ENCODE measurements around the gene FCGR3B.
"Not testable (repeated sequence)": the region's sequence is repeated elsewhere in the genome, so short reads cannot be mapped to it uniquely, and the experiment has no call there.

The FCGR3B gene

DNA sequence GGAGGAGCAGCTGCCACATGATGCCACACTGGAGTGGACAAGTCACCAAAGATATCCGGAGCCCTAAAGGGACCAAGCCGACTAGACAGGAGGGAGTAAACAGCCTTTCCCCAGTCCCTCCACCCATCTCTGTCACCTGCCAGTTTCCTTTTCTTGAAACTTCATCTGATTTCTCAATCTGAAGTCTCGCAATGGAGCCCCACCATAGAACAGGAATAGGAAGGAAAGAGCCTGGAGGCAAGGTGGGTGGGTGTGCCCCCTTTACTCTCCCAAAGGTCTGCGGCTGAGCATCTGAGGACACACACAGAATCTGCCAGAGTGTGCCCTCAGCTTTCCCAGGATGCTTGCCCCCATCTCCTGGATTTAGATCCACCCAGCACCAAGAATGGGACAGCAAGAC is at the start of gene FCGR3B:
Gene FCGR3B (minus strand): TSS at position 101 of the 400 bp plus-strand sequence. CDS start 82 bp downstream, at position 19.
- no peak for DNase-seq

DNA sequence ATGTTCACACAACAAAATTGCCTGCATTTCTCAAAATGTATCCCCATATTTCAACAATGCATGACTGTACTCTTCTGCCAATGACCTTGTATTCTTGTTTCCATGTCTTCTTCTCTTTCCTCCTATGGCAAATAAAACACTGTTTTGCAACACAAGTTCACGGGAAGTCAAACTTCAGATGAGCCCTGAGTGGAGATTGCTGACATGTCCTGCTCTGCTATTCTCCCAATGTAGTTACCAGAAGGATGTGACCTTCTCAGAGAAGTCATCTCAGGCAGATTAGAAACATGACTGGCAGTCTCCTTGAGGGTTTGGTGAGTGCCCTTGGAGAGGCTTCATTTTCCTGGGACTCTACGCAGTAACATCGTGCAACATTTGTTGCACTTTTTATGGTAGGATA is 47.5 kb upstream of the FCGR3B start:
- DNase-seq: no peak

DNA sequence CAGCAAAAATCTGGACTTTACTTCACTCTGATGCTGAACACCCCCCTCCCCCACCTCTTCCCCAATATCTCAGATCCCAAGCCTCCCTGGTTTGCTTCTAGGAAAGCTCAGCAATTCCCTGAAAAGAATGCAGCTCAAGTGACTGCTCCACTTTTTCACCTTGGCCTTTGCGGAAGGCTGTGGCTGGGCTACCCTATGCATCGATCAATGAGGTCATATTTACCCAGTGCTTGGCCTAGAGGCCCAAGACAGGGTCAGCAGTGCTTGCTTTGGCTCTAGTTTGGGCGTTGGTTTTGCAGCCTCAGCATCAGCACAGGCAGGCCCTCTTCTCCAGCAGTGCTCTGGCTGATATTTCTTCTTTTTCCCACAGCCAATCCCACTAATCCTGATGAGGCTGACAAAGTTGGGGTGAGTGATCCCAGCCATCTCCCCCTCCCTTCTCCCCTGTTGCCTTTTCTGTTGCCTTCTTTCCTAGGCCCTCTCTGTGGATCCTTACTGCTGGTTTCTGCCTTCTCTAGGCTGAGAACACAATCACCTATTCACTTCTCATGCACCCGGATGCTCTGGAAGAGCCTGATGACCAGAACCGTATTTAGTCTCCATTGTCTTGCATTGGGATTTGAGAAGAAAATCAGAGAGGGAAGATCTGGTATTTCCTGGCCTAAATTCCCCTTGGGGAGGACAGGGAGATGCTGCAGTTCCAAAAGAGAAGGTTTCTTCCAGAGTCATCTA is 46.1 kb upstream of the FCGR3B start:
- no peak for DNase-seq

DNA sequence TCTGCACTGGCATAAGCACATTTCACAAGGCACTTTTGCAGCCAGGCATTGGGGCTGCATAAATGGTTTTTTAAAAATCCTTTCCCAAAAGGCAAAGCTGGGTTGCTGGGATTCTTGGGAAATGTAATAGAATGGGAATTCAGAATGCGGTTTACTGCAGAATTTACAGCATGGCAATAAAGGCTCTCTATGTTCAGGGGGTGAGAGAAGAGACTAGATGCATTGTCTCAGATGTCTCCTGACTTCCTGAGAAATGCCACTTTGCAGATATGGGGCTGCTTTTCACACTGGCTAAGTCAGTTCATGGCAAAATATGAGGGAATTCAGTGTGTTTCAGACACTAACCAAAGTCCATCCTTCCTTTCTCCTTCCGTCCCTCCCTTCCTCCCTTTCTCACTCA is 45.5 kb upstream of the FCGR3B start:
- DNase-seq: no peak

DNA sequence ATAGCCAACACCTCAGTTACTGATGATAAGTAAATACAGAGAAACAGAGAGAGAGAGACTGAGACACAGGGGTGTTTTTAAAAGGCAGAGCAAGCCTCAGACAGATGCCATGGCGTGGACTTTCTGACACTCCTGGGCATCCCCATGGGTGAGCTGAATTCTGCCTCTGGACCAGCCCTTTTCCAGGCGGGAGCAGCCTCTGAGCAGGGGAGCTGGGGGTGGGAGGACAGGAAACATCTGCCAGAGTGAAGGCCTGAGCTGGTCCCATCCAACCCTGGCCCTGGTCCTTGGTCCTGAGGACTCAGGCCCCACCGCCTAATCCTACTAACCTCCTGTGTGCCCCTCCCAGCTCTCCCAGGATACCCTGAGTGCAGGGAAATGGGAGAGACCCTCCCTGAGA is 43.9 kb upstream of the FCGR3B start:
- not testable (repeated sequence) for DNase-seq

DNA sequence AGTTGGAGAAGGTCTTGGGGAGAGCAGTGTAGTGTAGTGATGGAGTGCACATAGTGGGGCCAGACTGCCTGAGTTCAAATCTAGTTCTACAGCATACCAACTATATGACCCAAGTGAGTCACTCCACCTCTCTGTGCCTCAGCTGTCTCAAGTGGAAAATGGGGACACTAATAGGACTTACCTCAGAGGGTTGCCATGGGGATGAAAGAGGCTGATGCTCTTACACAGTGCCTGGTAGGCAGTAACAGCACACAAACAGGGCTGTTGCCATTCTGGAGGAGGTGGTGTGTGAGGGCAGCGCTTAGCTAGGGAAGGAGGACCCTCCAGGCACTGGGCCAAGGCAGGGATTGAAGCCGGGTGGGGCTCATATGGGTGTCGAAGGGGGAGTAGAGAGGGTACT is 43.5 kb upstream of the FCGR3B start:
- DNase-seq: not testable (repeated sequence)

DNA sequence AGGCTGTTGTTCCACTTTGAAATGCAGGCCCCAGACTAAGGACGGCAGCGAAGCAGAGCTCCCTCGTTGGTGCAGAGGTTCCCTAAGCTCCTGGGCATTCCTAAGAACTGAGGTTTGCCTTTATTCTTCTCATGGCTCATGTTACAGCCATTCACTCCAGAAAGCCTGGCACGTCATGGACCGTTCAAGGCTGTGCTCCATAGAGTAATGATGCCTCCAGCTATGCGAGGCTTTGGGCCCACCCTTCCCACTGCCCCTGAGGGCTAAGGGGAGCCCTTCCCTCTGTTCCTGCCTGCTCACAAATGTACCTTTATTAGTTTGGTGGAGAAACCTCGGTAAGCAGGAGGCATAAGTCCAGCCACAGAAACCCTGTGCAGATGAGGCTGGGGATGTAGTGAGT is 42.5 kb upstream of the FCGR3B start:
- DNase-seq: not testable (repeated sequence)

DNA sequence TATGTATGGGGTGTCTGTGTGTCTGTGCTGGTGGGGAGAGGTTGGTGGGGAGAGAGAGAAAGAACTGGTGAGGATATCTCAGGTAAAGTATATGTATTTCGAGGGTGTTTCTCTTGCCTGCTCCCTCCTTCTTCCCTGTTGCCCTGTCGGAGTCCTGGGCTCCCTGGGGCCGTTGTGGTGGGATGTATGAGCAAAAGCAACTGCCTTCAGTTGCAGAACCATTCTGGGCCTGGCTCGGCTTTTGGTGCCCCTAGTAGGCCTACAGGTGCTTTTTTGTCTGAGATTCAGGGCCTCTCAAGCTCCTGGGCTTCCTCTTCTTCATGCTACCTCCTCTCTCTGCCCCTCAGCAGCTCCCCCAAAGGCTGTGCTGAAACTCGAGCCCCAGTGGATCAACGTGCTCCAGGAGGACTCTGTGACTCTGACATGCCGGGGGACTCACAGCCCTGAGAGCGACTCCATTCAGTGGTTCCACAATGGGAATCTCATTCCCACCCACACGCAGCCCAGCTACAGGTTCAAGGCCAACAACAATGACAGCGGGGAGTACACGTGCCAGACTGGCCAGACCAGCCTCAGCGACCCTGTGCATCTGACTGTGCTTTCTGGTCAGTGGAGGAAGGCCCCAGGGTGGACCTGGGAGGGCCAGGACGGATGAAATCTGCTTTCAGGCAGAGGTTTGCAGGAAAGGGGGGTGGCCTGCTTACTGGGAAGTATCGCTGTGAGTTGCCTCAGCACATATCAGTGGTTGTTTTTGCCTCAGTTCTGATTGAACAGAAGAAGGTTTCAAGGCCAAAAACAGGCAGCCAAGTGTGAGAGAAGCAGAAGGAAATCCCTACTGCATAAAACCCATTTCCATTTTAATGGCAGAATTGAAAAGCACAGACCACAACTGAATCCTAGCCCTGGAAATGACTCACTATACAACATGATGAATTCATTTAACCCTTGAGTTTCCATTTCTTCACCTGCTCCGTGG is 40.4 kb upstream of the FCGR3B start:
- not testable (repeated sequence) for DNase-seq

DNA sequence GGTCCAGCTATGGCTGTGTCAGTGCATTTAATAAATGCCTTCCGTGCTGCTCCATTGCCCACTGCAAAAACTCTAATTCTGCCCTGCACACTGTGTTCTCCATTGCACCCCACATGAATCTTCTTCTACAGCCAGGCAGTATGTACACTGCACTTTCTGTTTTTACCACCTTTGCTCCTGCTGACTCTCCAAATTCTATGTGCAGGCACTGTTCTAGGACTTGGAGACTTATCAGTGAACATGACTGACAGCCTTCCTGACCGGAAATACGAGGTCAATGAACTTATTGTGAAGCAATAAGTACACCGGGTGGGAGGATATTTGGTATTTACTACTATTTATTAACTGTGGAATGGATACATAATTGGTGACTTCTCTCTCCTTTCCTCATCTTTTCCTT is 33.7 kb upstream of the FCGR3B start:
- not testable (repeated sequence) for DNase-seq

DNA sequence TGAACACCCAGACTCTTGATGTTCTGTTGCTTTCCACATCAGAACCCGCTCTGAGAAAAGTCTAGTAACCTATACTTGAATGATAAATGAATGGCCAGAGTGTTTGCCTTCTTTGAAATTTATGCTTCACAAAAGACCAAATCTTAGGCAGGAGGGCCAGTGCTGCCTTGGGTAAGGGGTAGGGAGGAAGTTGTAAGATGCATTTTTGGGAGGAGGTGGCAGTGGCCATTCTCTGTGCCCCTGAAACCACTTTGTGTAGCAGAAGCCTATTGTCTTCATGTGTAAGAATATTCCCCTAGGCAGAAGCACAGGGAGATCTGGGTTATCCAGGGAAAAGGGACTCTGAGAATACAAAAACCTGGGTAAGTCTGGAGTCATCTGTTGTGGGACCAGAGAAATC is 32.6 kb upstream of the FCGR3B start:
- DNase-seq: not testable (repeated sequence)

DNA sequence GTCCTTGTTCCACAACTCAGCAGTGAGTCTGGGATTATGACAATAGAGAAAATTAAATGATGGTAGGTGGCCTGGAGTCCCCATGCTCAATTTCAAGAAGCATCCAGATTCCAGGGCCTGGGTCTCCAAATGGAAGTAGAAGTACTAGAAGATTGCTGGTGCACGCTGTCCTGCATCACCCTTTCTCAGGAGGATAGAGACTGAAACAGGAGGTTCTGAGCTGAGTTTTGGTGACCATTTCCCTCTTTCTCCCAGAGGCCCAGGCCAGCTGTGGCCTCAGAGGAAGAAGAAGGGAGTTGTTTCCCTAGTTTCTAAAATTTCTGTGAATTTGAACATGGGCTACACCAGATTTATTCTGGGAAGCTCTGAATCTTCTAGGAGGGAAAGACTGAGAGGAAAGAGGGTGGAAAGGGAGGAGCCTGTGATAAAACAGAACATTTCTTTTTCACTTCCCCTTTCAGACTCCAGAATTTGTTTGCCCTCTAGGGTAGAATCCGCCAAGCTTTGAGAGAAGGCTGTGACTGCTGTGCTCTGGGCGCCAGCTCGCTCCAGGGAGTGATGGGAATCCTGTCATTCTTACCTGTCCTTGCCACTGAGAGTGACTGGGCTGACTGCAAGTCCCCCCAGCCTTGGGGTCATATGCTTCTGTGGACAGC is 31.8 kb upstream of the FCGR3B start, which contains the start of gene FCGR2B:
Gene FCGR2B (plus strand): TSS at position 460 of the 656 bp plus-strand sequence. CDS start 99 bp downstream, at position 559.
- DNase-seq: not testable (repeated sequence)

DNA sequence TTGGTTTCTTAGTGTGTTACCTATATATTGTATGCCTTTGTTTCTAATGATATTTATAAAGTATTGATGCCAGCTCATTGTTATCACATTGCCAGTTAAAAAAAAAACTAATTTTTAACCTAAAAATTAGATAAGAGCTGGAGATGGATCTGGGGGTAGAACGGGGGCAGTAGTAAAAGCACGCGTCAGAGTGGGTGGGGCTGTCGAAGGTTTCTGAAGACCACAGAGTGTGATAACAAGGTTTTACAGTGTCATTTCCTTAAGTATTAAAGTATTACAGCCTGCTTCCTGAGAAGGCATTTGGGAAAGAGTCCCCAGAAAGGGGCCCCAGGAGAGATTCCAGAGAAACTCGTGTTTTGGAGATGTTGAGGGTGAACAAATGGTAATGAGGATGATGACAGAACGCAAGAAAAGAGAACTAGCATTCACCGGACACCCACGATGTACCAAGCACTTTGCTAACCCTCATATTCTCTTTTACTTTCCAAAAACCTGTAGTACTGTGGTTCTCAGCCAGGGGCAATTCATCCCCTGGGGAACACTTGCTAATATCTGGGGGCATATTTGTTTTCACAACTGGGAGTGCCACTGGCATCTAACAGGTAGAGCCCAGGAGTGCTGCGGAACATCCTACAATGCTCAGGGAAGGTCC is 30.8 kb upstream of the FCGR3B start:
- not testable (repeated sequence) for DNase-seq

DNA sequence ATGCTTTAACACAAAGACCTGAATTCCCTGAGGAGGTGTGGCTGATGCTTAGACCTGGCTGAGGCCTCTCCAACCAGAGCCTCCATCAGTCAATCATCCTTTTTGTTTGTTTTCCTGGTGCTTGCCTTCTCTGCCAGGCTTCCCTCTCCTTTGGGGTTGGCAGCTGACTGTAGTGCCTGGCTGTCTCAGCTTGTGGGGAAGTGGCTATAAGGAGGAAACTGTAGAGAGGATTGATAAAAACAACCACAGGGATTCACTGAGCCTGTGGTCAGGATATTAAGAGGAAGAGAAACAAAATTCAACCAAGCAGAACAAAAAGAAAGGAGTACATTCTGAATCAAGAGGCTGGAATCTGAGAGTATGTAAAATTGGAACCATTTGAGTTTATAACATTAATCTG is 27.5 kb upstream of the FCGR3B start:
- not testable (repeated sequence) for DNase-seq

DNA sequence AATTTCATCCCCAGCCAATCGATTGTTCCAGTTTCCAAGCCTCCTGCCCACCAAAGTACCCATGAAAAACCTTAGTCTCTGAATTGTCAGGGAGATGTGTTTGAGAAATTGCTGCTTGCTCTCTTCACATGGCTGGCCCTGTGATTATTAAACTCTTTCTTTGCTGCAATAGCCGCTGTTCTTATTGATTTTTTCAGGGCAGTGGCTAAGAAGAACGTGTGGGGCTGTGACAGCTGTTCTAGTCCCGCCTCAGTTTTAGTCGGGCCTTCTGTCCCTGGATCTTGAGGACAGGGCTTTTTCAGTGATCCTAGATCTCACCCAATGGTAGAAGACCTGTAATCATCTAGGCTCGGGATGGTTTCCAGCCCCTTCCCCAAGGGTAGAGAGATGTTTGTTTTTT is 23.0 kb upstream of the FCGR3B start:
- DNase-seq: not testable (repeated sequence)

DNA sequence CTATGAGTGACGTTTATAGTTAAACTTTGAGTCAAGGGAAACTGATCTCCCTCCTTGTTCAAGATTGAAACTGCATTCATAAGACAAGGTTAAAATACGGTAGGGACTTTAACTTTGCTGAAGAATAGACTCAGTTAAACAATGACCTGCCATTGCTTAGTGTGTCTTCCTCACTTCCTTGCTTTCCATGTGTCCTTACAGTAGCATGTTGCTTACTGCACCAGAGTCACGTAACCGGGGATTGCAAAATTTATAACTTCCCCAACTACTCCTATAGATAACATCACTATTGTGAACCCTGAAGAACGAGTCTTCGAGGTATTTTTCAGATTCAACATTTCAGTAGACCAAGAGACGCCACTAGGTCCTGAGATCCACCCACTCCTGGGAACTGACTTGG is 22.6 kb upstream of the FCGR3B start:
- DNase-seq: not testable (repeated sequence)

DNA sequence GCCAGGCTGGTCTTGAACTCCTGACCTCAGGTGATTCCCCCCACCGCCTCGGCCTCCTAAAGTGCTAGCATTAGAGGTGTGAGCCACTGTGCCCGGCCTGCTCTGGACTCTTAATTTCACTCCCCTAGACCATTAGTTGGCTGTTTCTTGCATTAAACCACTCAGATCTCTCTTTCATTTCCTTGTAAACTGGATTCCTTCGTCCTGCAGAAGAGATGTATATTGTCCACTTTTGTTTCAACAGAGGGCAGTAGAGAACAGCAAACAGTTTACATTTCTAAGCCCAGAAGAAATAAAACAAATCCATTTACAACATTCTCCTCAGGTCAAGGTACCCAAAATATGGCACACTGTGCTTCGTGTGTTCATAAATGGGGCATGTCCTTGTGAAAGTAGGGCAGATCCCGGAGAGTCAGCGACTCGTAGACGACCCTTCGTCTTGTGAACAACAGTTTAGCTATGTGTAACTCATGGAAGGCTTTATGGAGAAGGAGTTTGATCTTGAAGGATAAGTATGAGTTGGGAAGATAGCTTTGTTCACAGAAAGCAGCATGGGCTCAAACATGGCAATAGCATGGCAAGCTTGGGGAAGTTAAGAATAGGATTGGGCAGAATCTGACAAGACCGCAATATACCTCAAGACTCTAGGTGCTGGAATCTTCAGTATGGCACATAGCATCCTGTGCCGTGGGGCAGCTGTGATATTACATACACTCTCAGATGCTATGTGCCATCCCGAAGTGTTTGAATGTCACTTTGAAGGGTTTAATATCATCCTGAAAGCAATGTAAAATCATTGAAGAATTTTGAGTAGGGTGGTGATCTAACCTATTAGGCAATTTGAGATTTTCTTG is 16.8 kb upstream of the FCGR3B start:
- not testable (repeated sequence) for DNase-seq

DNA sequence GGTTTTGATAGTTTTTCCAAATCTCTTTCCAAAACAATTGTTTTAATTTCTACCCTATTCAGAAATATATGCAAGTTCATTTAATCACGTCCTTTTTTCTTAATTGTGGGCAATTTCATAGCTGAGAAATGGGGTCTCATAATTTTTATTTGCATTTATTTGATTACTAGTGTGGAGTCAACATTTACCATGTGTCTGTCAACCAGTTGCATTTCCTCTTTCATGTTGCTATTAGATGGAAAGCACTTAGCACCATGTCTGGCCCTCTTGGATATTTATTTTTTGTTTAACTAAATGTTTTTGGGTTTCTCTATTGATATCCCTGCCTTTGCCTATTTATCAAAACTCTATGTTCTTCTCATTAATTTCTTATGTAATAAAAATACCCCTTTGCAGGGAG is 13.9 kb upstream of the FCGR3B start:
- DNase-seq: not testable (repeated sequence)

DNA sequence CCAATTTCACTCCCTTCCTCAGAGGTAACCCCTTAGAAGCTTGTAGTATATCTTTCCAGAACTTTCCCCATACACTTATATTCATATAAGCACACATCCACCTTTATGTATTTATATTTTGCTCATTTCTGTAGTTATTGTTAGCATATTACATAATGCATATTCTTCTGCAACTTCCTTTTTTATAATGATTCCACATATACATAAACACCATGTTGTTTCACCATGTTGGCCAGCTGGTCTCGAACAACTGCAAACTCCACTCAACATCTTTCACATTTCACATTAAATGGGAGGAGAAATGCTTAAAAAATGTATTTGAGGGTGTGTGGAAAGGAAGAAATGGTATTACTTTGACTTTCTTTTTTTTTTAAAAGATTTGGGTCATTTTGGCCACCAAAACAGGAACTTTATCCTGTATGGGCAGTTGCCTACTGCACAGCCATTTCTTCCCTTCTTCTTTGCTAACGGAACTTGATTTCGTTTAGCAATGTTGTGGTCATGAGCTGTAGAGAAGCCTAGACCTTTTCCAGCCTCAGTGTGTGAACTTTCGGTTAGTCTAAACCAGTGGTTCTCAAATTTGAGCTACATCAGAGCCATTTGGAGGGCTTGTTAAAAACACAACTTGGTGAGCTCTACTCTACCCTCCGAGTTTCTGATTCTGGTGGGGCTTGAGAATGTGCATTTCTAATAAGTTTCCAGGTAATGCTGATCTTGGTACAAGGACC is 12.7 kb upstream of the FCGR3B start:
- not testable (repeated sequence) for DNase-seq

DNA sequence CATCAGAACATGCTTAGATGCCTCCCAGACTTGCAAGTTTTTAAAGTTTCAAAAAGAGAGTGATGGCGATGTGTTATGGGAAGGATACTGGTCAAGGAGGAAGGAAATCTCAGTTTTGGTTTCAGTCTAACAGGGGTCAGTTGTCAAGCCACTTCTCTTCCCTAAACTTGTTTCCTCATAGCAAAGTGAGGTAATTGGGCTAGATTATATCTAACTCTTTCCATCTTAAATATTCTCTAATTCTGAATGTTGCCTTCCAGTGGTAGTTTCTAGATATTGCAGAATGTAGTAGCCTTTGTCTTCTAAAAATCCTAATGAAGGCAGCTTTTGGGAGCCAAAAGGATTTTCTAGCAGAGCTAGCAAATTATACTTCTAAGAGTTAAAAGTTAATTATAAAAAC is 11.7 kb upstream of the FCGR3B start:
- DNase-seq: not testable (repeated sequence)

DNA sequence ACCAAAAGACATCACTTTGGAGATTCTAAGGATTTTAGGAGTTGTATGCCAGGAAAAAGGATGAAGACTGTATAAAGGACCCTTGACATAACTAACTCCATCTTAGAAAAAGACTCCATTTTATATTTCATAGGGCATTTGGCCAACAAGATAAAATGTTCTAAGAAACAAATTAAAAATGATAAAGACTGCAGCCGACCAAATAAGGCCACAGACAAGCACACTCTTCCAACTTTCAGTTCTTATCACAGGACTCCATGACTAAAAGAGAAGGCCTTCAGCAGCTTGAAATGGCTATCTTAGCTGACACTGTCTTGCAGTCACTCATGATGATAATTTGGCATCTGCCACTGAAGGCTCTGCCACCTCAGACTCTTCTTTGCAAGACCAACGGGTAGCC is 8.2 kb upstream of the FCGR3B start:
- DNase-seq: not testable (repeated sequence)

All from DMS79 treated with DMSO at 0.1 percent for 48 hours (cell line).